Calu3 (cell line): ENCODE data around the gene FEV. TPM values are rescaled to one million over a fixed set of nuclear protein-coding genes. Genes with fewer than 3 reads are reported as not detected.
A peak's percentile ranks its signal among the peaks of the same experiment; 100 is the strongest.

Experiments
- Bru-seq: library from RNA; stranded (reverse); fragments of 400-500 nt; gene quantifications from one replicate; lab custom pipeline; 2021; lab: Mats Ljungman, UMichigan
- BruChase-seq, 2 experiments: library from RNA; stranded (reverse); fragments of 400-500 nt; gene quantifications; one replicate each; lab custom pipeline; 2021; lab: Mats Ljungman, UMichigan
- BruUV-seq: library from RNA; stranded (reverse); fragments of 400-500 nt; replicated peaks from 2 replicates; lab custom pipeline; 2021; lab: Mats Ljungman, UMichigan
- CTCF ChIA-PET: fragments of 300-600 bp; sonication (Branson Sonifier 250); formaldehyde crosslinking; loops from one replicate; lab custom pipeline; 2022; ENCODE audit warnings: antibody characterized with exemption; lab: Charles Lee
- DNase-seq: peaks from one replicate; pipeline ENCODE4 v3.0.0; 2022
- H3K27ac Mint-ChIP-seq: one replicate; pipeline ENCODE4 v1.8.0; 2022; ENCODE audit warnings: mixed read lengths; ENCODE audit not compliant: unreplicated experiment
- H3K27me3 Mint-ChIP-seq: one replicate; pipeline ENCODE4 v1.8.0; 2022; ENCODE audit warnings: mixed read lengths; ENCODE audit not compliant: unreplicated experiment
- H3K36me3 Mint-ChIP-seq: one replicate; pipeline ENCODE4 v1.8.0; 2022; ENCODE audit warnings: mild to moderate bottlenecking, moderate library complexity, mixed read lengths; ENCODE audit not compliant: insufficient read depth, unreplicated experiment
- H3K4me1 Mint-ChIP-seq: one replicate; pipeline ENCODE4 v1.8.0; 2022; ENCODE audit warnings: mild to moderate bottlenecking, low read depth, mixed read lengths; ENCODE audit not compliant: unreplicated experiment
- H3K4me3 Mint-ChIP-seq: one replicate; pipeline ENCODE4 v1.8.0; 2022; ENCODE audit warnings: mild to moderate bottlenecking, low read depth, moderate library complexity, mixed read lengths; ENCODE audit not compliant: unreplicated experiment
- H3K9me3 Mint-ChIP-seq: one replicate; pipeline ENCODE4 v1.8.0; 2022; ENCODE audit warnings: low read depth, mixed read lengths; ENCODE audit not compliant: unreplicated experiment
- intact Hi-C: fragments of 100-400 bp; cut with micrococcal nuclease; formaldehyde crosslinking; loops from one replicate; pipeline ENCODE4 v1.10.0; 2022; ENCODE audit not compliant: unreplicated experiment
- long read RNA-seq: library from polyadenylated mRNA; stranded (forward); transcript quantifications from one replicate; pipeline ENCODE4 v2.0.0, GENCODE V29; 2022
- total RNA-seq: library from RNA; stranded (reverse); gene quantifications from 2 replicates; pipeline ENCODE4 v1.2.3, GENCODE V29; 2022
- TF ChIP-seq, protein P1 (sequence below): fragments of 200-600 bp; IDR thresholded peaks from one replicate; pipeline ENCODE4 v1.8.0; 2022; ENCODE audit warnings: antibody characterized with exemption; ENCODE audit not compliant: unreplicated experiment

FEV gene
- total RNA-seq (not detected in 2 replicates), Bru-seq, nascent RNA (not detected), BruChase-seq, experiment 1, labeled RNA remaining after a 6-hour chase (percentile 11 among the genes with signal in this experiment), BruChase-seq, experiment 2, labeled RNA remaining after a 2-hour chase (percentile 12 among the genes with signal in this experiment)
- long read RNA-seq, result 0 reads

DNA sequence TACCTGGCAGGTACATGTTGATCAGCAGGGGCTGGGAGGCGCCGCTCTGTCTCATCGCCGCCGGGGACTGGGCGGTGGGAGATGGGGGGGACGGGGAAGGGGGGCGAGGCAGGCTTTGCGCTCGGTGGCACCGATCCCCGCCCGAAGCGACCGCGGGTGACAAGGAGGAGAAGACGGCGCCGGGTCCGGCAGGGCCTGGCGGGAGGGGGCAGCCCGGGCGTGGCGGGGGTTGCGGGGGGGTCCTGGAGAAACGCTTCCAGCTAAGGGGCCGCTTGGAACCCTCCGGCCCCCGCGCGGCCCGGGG lies at the start of gene FEV:
TSS of gene FEV (minus strand) at position 164 of the 304 bp plus-strand sequence. CDS start at position 55, 109 bp downstream.
- intact Hi-C loops, result loop anchor here (10.0 kb wide), 1 partner anchor 130 kb away; the partner anchor contains the start of gene WNT6
- Mint-ChIP-seq H3K4me1 (peaks cover 26% of the 10 kb centered on the region), H3K27ac (no peak within 1 kb of the TSS), H3K36me3 (peaks cover 9% of the 10 kb centered on the region), H3K9me3 (no peaks in the 10 kb centered on the region), H3K27me3 (peaks cover 100% of the 10 kb centered on the region), H3K4me3 (peak within 1 kb of the TSS; percentile 36)
- DNase-seq, result no peak
- TF ChIP-seq, protein P1, sequence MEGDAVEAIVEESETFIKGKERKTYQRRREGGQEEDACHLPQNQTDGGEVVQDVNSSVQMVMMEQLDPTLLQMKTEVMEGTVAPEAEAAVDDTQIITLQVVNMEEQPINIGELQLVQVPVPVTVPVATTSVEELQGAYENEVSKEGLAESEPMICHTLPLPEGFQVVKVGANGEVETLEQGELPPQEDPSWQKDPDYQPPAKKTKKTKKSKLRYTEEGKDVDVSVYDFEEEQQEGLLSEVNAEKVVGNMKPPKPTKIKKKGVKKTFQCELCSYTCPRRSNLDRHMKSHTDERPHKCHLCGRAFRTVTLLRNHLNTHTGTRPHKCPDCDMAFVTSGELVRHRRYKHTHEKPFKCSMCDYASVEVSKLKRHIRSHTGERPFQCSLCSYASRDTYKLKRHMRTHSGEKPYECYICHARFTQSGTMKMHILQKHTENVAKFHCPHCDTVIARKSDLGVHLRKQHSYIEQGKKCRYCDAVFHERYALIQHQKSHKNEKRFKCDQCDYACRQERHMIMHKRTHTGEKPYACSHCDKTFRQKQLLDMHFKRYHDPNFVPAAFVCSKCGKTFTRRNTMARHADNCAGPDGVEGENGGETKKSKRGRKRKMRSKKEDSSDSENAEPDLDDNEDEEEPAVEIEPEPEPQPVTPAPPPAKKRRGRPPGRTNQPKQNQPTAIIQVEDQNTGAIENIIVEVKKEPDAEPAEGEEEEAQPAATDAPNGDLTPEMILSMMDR, result no peak
- no TSS peak for BruUV-seq
- CTCF ChIA-PET, result interaction anchor here (0.6 to 0.9 kb wide), 2 partner anchors 9 to 757 kb away, joined by 3 to 5 read pairs; no protein-coding TSS in a partner anchor

DNA sequence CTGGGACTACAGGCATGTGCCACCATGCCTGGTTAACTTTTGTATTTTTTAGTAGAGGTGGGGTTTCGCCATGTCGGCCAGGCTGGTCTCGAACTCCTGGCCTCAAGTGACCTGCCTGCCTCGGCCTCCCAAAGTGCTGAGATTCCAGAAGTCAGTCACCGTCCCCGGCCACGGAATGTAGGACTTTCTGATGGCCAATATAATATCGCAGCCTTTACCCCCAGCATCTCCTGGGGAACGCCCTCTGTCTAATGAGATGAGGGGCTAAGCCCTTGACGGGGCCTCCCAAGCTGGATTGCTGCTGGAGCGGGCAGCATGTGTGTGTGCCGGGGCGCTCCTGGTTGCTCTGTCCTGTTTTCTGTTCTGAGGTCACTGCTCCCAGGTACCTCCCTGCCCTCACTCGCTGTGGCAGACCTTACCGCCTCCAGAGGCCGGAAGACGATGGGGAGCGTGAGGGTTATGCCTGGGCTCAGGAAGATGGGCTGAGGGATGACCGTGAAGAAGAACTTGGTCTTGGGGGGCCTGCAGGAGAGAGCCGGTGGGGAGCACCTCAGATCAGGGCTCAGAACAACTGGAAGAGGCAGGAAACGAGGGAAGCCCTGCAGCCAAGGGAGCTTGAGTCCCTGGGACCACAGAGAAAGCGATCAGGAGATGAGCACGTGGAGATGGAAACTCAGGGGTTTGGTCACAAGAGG lies 47.2 kb upstream of the FEV start:
- Mint-ChIP-seq H3K27ac (no peak overlapping the region), H3K27me3 (no peaks in the 10 kb centered on the region), H3K9me3 (no peaks in the 10 kb centered on the region), H3K36me3 (no peaks in the 10 kb centered on the region), H3K4me1 (peaks cover 3% of the 10 kb centered on the region), H3K4me3 (no peak overlapping the region)
- TF ChIP-seq, protein P1, result no peak
- intact Hi-C loops, result no loop called here
- no TSS peak for BruUV-seq
- DNase-seq, result no peak
- CTCF ChIA-PET, result interaction anchor here (0.5 kb wide), 1 partner anchor 11 kb away, joined by 8 read pairs; no protein-coding TSS in a partner anchor

DNA sequence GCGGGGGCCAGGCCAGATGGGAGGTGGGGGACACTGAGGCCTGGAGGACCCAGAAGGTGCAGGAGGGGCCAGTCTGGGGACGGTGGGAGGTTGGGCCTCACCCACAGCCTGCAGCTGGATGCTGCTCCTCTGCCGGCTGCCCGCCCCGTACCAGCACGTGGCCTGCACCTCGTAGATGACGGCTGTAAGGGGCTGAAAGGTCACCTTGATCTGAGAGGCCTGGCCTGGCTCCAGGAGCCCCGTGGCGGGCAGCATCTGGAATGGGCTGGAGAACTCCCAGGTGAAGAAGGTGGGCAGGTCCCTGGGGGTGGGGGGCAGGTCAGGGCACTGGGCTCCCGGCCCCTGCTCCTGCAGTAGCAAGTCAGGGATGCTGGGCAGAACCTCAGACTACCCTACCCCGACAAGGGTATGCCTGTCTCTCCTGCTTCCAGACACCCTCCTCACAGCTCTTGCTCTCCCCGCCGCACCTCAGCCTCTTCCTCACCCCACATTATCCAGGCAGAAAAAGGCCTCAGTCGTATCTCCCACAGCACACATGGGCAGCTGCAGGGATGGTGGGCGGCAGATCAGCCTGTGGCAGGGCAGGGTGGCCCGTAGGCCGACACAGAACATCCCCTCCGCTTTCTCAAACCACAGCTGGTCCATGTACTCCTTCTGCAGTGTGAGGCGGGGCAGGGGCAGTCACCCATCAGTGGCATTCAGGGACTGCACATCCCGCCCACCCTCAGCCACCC lies 46.2 kb upstream of the FEV start:
- H3K36me3 Mint-ChIP-seq, result no peaks in the 10 kb centered on the region
- no peaks in the 10 kb centered on the region for H3K27me3 Mint-ChIP-seq
- H3K4me1 Mint-ChIP-seq, result no peaks in the 10 kb centered on the region
- no peak for DNase-seq
- no peak overlapping the region for H3K4me3 Mint-ChIP-seq
- intact Hi-C loops, result no loop called here
- H3K9me3 Mint-ChIP-seq, result no peaks in the 10 kb centered on the region
- no TSS peak for BruUV-seq
- H3K27ac Mint-ChIP-seq, result no peak overlapping the region
- CTCF ChIA-PET, result interaction anchor here (0.5 to 3.2 kb wide), 3 partner anchors 12 to 162 kb away, joined by 3 to 71 read pairs (median 8); no protein-coding TSS in a partner anchor
- TF ChIP-seq, protein P1, result no peak

DNA sequence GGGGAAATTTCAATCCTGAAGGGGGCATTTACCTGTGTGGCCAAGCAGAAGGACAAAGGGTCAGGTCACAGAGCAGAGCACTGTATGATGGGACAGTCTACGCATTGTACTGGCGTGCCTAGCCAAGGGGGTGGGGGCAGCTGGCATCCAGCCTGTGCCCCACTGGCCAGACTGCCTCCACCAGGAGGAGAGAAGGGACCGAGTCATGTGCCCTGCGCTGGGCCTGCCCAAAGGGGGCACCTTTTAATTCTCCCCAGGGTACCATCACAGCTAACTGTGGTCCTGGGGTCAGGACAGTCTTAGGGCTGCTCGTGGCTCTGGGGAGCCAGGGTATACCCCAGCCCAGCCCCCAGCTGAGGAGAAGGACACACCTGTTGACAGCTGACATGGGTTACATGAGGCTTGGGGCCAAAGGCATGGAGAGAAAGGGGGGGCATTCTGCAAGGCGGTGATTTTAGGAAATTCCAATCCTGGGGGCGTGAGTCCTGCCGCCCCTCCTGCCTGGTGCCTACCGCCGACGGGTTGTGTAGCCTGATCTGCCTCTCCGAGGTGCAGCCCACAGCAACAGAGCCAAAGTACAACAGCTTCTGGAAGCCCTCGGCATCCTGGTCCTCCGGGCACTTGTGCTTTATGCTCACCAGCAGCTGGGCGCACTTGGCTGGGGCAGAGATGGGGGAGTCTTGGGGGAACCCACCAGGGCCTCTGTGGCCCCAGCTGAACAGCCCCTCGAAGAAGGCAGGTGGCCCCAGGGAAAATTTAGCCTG lies 45.4 kb upstream of the FEV start:
- CTCF ChIA-PET, result interaction anchor here (0.6 to 3.2 kb wide), 24 partner anchors 8 to 163 kb away, joined by 3 to 71 read pairs (median 4); partner anchors contain the start of gene CFAP65
- Mint-ChIP-seq H3K27me3 (no peaks in the 10 kb centered on the region), H3K36me3 (no peaks in the 10 kb centered on the region), H3K4me1 (no peaks in the 10 kb centered on the region), H3K4me3 (no peak overlapping the region), H3K9me3 (no peaks in the 10 kb centered on the region), H3K27ac (no peak overlapping the region)
- no TSS peak for BruUV-seq
- intact Hi-C loops, result no loop called here
- TF ChIP-seq, protein P1, result no peak
- DNase-seq, result no peak
